A549 (cell line): ENCODE results near the gene CCDC134. TPM values are rescaled to one million over a fixed set of nuclear protein-coding genes. Genes with fewer than 3 reads are reported as not detected.

ENCODE experiments used
- ATAC-seq, 2 experiments: fragments of 200-7000 bp in 1 of 2; fragments of >200 bp in 1 of 2; cut with Nextera tagmentation in 1 of 2; cut with Tn5 transposase in 1 of 2; 3 replicates each; pipeline versions ENCODE4 v1.8.0 to v1.9.1; 2018 to 2020; ENCODE audit warnings: mild to moderate bottlenecking in 1 of 2, moderate library complexity in 1 of 2
- CTCF ChIA-PET: fragments of 300-600 bp; sonication (Branson Sonifier 250); formaldehyde crosslinking; extraction: SDS; loops from one replicate; lab custom pipeline; 2021; ENCODE audit warnings: antibody characterized with exemption, inconsistent platforms; lab: Yijun Ruan, JAX
- POLR2A ChIA-PET: fragments of 350-600 bp; formaldehyde crosslinking; extraction: SDS; loops from one replicate; lab custom pipeline; 2021; ENCODE audit warnings: antibody characterized with exemption, inconsistent platforms; lab: Yijun Ruan, JAX
- DNase-seq, 2 experiments: peaks; one replicate each; pipeline versions ENCODE4 v3.0.0 to v3.0.0-alpha.2; 2011 to 2016; ENCODE audit warnings: low read depth in 1 of 2, low spot score in 1 of 2
- FAIRE-seq: peaks from 2 replicates; lab custom pipeline; 2011; peaks lifted over from hg19 to GRCh38; lab: Jason Lieb, UNC
- H3K27ac ChIP-seq, 2 experiments: fragments of >200 bp; sonication (Bioruptor Twin); formaldehyde crosslinking; 3 replicates each; pipeline ENCODE4 v1.5.1; 2016 to 2017
- H3K4me1 ChIP-seq: fragments of >200 bp; sonication (Bioruptor Twin); formaldehyde crosslinking; 3 replicates; pipeline ENCODE4 v1.6.1; 2016
- H3K4me2 ChIP-seq: fragments of >200 bp; sonication (Bioruptor Twin); formaldehyde crosslinking; 3 replicates; pipeline ENCODE4 v1.6.1; 2016
- H3K4me3 ChIP-seq: fragments of >200 bp; sonication (Bioruptor Twin); formaldehyde crosslinking; 3 replicates; pipeline ENCODE4 v1.5.1; 2016
- H3K9me3 ChIP-seq: fragments of >200 bp; sonication (Bioruptor Twin); formaldehyde crosslinking; 3 replicates; pipeline ENCODE4 v1.6.1; 2016
- CBX2 ChIP-seq: fragments of 200-600 bp; sonication (generic); IDR thresholded peaks from 2 replicates; pipeline ENCODE4 v1.6.1; 2016; ENCODE audit warnings: low read depth, mild to moderate bottlenecking, borderline replicate concordance
- FOXS1 ChIP-seq: fragments of 250-450 bp; sonication (Bioruptor Pico); IDR thresholded peaks from 2 replicates; pipeline ENCODE4 v1.5.0; 2020; ENCODE audit warnings: mild to moderate bottlenecking, moderate library complexity
- KDM1A ChIP-seq: fragments of 200-600 bp; sonication (generic); IDR thresholded peaks from 2 replicates; pipeline ENCODE4 v1.6.1; 2016; ENCODE audit warnings: low read depth, mild to moderate bottlenecking
- WGBS: methylation state at CpG from one replicate; pipeline ENCODE4 v1.1.6; 2017; ENCODE audit errors: missing lambda C conversion rate; 5-methylcytosine and 5-hydroxymethylcytosine counted together
- polyA plus RNA-seq, 4 experiments: library from polyadenylated mRNA; depleted of rRNA in 3 of 4; stranded (reverse); fragments of >200 nt; fragmentation: RNase III in 1 of 4; extraction: RNeasy Plus Mini Kit Qiagen cat#74134 plus additional on column Dnase treatment in 1 of 4; gene quantifications; 2 replicates in 3 of 4; 3 replicates in 1 of 4; pipeline ENCODE4 v1.2.3, GENCODE V29; 2011 to 2017
- TF ChIP-seq, protein P1 (sequence below): fragments of 250-450 bp; sonication (Bioruptor Pico); IDR thresholded peaks from 2 replicates; pipeline ENCODE4 v1.5.0; 2020; ENCODE audit warnings: low read depth, mild to moderate bottlenecking, moderate library complexity

CCDC134 gene
- polyA plus RNA-seq, 2 of the 4 experiments (the other 2 are of a cell fraction), result 2.5 to 4.5 TPM

DNA sequence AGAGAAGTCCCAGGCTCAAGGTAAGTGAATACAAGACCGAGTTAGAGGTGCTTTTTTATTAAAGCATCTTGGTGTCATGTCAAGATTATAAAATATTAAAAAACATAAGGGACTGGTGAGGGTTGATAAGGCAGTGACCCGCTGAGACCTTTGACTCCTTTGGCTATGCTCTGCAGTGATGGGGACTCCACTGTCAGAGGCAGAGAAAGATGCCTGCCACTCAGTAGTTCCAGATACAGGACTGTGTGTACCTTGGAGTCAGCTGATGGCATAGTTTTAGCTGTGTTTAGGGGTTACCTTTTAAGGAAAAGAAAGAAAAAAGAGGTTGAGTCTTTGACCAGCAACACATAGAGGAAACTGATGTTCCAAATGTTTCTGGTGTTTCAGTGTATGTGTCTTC lies 73.6 kb downstream of the CCDC134 start (continued):
- no peak for TF ChIP-seq KDM1A

DNA sequence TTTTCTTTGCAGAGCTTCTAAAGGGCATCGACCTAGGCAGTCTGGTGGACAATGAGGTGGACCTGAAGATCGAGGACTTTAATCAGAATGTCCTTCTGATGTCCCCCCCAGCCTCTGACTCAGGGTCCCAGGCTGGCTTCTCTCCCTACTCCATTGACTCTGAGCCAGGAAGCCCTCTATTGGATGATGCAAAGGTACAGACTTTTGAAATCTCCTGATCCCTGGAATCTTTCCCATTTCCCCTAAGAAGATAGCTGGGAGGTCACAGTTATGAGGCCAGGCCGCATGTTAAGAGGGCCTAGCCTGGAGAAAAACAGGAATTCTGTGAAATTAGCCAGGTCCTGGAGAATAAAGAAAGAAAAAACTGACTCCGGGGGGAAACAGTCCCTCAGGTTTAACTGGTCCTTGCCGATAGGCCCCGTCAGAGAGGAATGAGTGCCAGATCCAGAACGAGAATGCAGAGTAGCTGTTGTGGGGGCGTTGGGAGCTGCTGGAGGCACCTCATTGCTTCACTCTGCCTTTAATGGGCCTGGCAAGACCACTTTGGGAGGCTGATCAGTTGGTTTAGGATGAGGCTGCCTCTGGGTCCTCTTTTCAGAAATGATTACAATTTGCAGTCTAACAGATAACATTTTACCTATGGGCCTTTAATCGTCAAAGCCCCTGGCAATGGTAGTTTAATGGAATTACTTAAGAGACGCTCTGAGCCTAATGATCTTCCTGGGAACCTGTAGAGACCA lies 75.2 kb downstream of the CCDC134 start:
- 90% methylated on average over 10 of the region's 10 CpGs for WGBS
- DNase-seq (no peak), FAIRE-seq (no peak), ATAC-seq (no peak)
- TF ChIP-seq CBX2 (no peak), FOXS1 (CRISPR knock-in tag) (no peak)
- TF ChIP-seq, protein P1, sequence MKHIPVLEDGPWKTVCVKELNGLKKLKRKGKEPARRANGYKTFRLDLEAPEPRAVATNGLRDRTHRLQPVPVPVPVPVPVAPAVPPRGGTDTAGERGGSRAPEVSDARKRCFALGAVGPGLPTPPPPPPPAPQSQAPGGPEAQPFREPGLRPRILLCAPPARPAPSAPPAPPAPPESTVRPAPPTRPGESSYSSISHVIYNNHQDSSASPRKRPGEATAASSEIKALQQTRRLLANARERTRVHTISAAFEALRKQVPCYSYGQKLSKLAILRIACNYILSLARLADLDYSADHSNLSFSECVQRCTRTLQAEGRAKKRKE (CRISPR knock-in tag), result no peak
- Histone ChIP-seq H3K27ac (no peak overlapping the region), H3K4me3 (no peak overlapping the region), H3K9me3 (no peaks in the 10 kb centered on the region), H3K4me1 (no peaks in the 10 kb centered on the region), H3K4me2 (no peak overlapping the region)
- CTCF ChIA-PET, result interaction anchor here (0.6 to 1.3 kb wide), 4 partner anchors 21 to 179 kb away, joined by 3 to 5 read pairs (median 4); partner anchors contain the start of gene TNFRSF13C
- POLR2A ChIA-PET, result no interaction called here

Other genes with a start within 250 kb of the CCDC134 start
- 0.45 and 0.54 TPM in 2 replicates for gene CSDC2, start 239.7 kb upstream of the CCDC134 start, polyA plus RNA-seq (2011; rRNA removed)
- gene CSDC2, start 239.7 kb upstream of the CCDC134 start, polyA plus RNA-seq (2017; fragmentation: RNase III; extraction: RNeasy Plus Mini Kit Qiagen cat#74134 plus additional on column Dnase treatment), result 1.7 to 2.8 TPM (median 2.6 TPM) in 3 replicates
- 26.2 and 28.7 TPM in 2 replicates for gene PMM1, start 210.8 kb upstream of the CCDC134 start, polyA plus RNA-seq (2011; rRNA removed)
- 21.3 to 25.1 TPM (median 23.5 TPM) in 3 replicates for gene PMM1, start 210.8 kb upstream of the CCDC134 start, polyA plus RNA-seq (2017; fragmentation: RNase III; extraction: RNeasy Plus Mini Kit Qiagen cat#74134 plus additional on column Dnase treatment)
- 19.4 and 22.7 TPM in 2 replicates for gene DESI1, start 179.6 kb upstream of the CCDC134 start, polyA plus RNA-seq (2011; rRNA removed)
- 13.9 to 17.1 TPM (median 14.9 TPM) in 3 replicates for gene DESI1, start 179.6 kb upstream of the CCDC134 start, polyA plus RNA-seq (2017; fragmentation: RNase III; extraction: RNeasy Plus Mini Kit Qiagen cat#74134 plus additional on column Dnase treatment)
- gene XRCC6, start 179.4 kb upstream of the CCDC134 start, polyA plus RNA-seq (2011; rRNA removed), result 139 and 189 TPM in 2 replicates
- gene XRCC6, start 179.4 kb upstream of the CCDC134 start, polyA plus RNA-seq (2017; fragmentation: RNase III; extraction: RNeasy Plus Mini Kit Qiagen cat#74134 plus additional on column Dnase treatment), result 556 to 624 TPM (median 577 TPM) in 3 replicates
- 113 and 118 TPM in 2 replicates for gene SNU13, start 111.8 kb upstream of the CCDC134 start, polyA plus RNA-seq (2011; rRNA removed)
- gene SNU13, start 111.8 kb upstream of the CCDC134 start, polyA plus RNA-seq (2017; fragmentation: RNase III; extraction: RNeasy Plus Mini Kit Qiagen cat#74134 plus additional on column Dnase treatment), result 92.2 to 102 TPM (median 94.7 TPM) in 3 replicates
- gene MEI1, start 101.2 kb upstream of the CCDC134 start, polyA plus RNA-seq (2011; rRNA removed), result 0.07 and 0.12 TPM in 2 replicates
- gene MEI1, start 101.2 kb upstream of the CCDC134 start, polyA plus RNA-seq (2017; fragmentation: RNase III; extraction: RNeasy Plus Mini Kit Qiagen cat#74134 plus additional on column Dnase treatment), result not detected in 3 replicates
- gene SREBF2, start 32.4 kb downstream of the CCDC134 start, polyA plus RNA-seq (2011; rRNA removed), result 19.4 and 29.3 TPM in 2 replicates
- 21.0 to 30.8 TPM (median 29.7 TPM) in 3 replicates for gene SREBF2, start 32.4 kb downstream of the CCDC134 start, polyA plus RNA-seq (2017; fragmentation: RNase III; extraction: RNeasy Plus Mini Kit Qiagen cat#74134 plus additional on column Dnase treatment)
- gene SHISA8, start 114.4 kb downstream of the CCDC134 start, polyA plus RNA-seq (2011; rRNA removed), result not detected in 2 replicates
- 0.14 to 0.15 TPM (median 0.15 TPM) in 3 replicates for gene SHISA8, start 114.4 kb downstream of the CCDC134 start, polyA plus RNA-seq (2017; fragmentation: RNase III; extraction: RNeasy Plus Mini Kit Qiagen cat#74134 plus additional on column Dnase treatment)
- gene TNFRSF13C, start 126.1 kb downstream of the CCDC134 start, polyA plus RNA-seq (2011; rRNA removed), result 0.18 and 0.29 TPM in 2 replicates
- gene TNFRSF13C, start 126.1 kb downstream of the CCDC134 start, polyA plus RNA-seq (2017; fragmentation: RNase III; extraction: RNeasy Plus Mini Kit Qiagen cat#74134 plus additional on column Dnase treatment), result 0.24 to 0.35 TPM (median 0.26 TPM) in 3 replicates
- gene CENPM, start 146.5 kb downstream of the CCDC134 start, polyA plus RNA-seq (2011; rRNA removed), result 22.3 and 23.9 TPM in 2 replicates
- gene CENPM, start 146.5 kb downstream of the CCDC134 start, polyA plus RNA-seq (2017; fragmentation: RNase III; extraction: RNeasy Plus Mini Kit Qiagen cat#74134 plus additional on column Dnase treatment), result 34.7 to 40.1 TPM (median 36.5 TPM) in 3 replicates
- 1.3 and 1.7 TPM in 2 replicates for gene SEPTIN3, start 168.8 kb downstream of the CCDC134 start, polyA plus RNA-seq (2011; rRNA removed)
- gene SEPTIN3, start 168.8 kb downstream of the CCDC134 start, polyA plus RNA-seq (2017; fragmentation: RNase III; extraction: RNeasy Plus Mini Kit Qiagen cat#74134 plus additional on column Dnase treatment), result 0.84 to 1.3 TPM (median 1.1 TPM) in 3 replicates
- 0.08 and 0.14 TPM in 2 replicates for gene WBP2NL, start 198.1 kb downstream of the CCDC134 start, polyA plus RNA-seq (2011; rRNA removed)
- gene WBP2NL, start 198.1 kb downstream of the CCDC134 start, polyA plus RNA-seq (2017; fragmentation: RNase III; extraction: RNeasy Plus Mini Kit Qiagen cat#74134 plus additional on column Dnase treatment), result 0.08 to 0.12 TPM (median 0.10 TPM) in 3 replicates